ENCODE results near the gene DLK1. TPM values are rescaled to one million over a fixed set of nuclear protein-coding genes. Genes with fewer than 3 reads are reported as not detected.

Gene DLK1
- total RNA-seq, 2 donors from 2014 or later: 2.2 TPM; not detected in 1

GRCh38 chr14:100771121-100771800 is 44.6 kb downstream of the DLK1 start:
- TF ChIP-seq CTCF (IDR thresholded peaks at IDR 0.05): no peak
- Histone ChIP-seq H3K9ac (ENCODE audit: low read depth in 2 of 2, low read length in 2 of 2) (no peak overlapping the region), H3K36me3 (no peaks in the 10 kb centered on the region), H3K27ac (no peak overlapping the region), H3K27me3 (no peaks in the 10 kb centered on the region), H3K4me1 (no peaks in the 10 kb centered on the region), H3K4me3 (no peak overlapping the region), H3K9me3 (no peaks in the 10 kb centered on the region)
- DNase-seq: no peak
- intact Hi-C loops (cut with DNase I): no loop called here

DNA sequence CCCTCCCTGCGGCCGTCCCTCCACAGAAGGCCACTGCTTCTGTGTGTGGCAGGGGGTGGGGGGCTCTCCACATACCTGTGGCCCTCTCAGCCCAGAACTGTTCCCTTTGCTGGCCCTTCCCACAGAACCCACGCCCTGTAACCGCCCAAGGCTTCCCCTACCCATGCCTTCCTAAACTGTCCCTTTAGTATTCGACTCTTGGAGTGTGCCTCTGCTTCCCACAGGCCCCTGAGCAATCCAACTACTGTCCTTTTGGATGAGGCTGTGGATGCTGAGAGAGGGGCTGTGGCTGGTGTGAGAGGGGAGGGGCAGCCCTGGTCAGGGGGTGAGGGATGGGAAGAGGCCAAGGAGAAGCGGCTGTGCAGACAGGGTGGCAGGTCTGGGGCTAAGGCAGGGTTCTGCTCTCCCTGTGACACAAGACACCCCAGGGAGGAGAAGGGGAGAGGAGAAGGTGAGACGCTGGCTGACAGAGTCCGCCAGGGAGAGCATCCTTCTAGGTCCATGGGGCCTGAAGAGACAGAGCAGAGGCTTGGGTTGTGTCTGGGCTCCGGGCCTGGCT is 46.0 kb downstream of the DLK1 start:
- no peak for DNase-seq
- no peak overlapping the region for H3K4me3 ChIP-seq
- H3K4me1 ChIP-seq: no peaks in the 10 kb centered on the region
- intact Hi-C loops (cut with DNase I): no loop called here
- no peak for TF ChIP-seq CTCF (IDR thresholded peaks at IDR 0.05)
- no peak overlapping the region for H3K9ac ChIP-seq (ENCODE audit: low read depth in 2 of 2, low read length in 2 of 2)
- no peaks in the 10 kb centered on the region for H3K36me3 ChIP-seq
- H3K9me3 ChIP-seq: no peaks in the 10 kb centered on the region
- H3K27me3 ChIP-seq: no peaks in the 10 kb centered on the region
- H3K27ac ChIP-seq: no peak overlapping the region

DNA sequence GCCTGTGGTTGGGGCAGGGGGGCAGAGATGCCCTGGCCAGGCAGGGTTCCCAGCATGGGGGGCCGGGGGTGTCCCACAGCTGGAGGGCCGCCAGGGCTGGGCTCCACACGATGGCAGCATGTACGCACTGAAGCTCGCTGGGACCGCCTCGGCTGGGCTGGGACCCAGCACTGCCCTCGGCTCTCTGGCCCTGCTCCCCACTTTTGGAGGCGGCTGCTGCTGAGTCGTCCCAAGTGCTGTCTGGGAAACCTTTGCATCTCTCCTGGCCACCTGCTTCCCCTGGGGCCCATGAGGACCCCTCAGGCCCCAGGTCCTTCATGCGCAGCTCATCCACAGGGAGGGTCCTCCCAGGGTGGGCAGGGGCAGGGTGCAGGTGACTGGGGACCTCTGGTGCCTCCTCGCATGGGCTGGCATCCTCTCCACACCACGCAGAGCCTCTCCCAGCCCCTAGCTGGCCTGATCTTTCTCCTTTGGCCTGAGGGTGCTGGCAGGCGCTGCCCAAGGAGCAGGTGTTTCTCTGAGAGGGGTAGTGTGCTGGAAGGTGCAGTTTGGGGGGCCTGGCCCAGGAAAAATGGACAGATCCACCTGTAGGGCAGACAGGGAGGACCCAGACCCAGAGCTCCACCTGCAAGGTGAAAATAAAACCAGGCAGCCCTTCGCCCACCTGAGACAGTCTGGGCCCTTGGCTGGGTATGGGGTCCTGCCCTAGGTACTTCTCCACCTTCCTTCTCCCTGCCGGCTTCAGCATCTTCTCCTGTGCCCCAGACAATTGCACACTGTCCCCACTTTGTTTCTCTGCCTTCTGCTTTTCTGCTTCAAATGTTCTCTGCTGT is 46.9 kb downstream of the DLK1 start:
- H3K27me3 ChIP-seq: no peaks in the 10 kb centered on the region
- no peak for DNase-seq
- no peak for TF ChIP-seq CTCF (IDR thresholded peaks at IDR 0.05)
- no peak overlapping the region for H3K4me3 ChIP-seq
- H3K4me1 ChIP-seq: no peaks in the 10 kb centered on the region
- no peak overlapping the region for H3K9ac ChIP-seq (ENCODE audit: low read depth in 2 of 2, low read length in 2 of 2)
- intact Hi-C loops (cut with DNase I): no loop called here
- H3K27ac ChIP-seq: no peak overlapping the region
- no peaks in the 10 kb centered on the region for H3K36me3 ChIP-seq
- H3K9me3 ChIP-seq: no peaks in the 10 kb centered on the region

GRCh38 chr14:100774164-100774537 is 47.5 kb downstream of the DLK1 start:
- TF ChIP-seq CTCF (IDR thresholded peaks at IDR 0.05): no peak

DNA sequence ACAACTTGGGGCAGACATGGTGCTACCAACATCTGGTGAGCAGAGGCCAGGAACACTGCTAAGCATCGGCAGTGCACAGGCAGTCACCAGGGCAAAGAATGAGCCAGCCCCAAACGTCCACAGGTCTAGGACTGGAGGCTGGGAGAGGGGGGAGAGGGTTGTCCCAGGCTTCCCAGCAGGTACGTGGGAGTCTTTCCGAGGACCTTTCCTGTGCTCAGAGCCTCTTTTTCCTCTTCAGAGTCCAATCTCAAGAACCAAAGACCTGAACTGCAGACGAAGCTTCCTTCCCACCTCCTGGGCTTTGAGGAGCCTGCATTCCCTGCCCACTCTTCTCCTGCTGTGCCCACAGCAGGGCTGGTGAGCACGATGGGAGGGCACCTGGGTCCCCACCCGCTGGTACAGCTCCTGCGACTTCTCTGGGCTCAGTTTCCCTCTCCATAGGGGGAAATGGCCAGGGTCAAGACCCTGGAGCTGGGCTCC is 48.7 kb downstream of the DLK1 start:
- intact Hi-C loops (cut with DNase I): no loop called here
- Histone ChIP-seq H3K9me3 (no peaks in the 10 kb centered on the region), H3K27me3 (no peaks in the 10 kb centered on the region), H3K27ac (no peak overlapping the region), H3K9ac (ENCODE audit: low read depth in 2 of 2, low read length in 2 of 2) (no peak overlapping the region), H3K4me1 (no peaks in the 10 kb centered on the region), H3K36me3 (no peaks in the 10 kb centered on the region), H3K4me3 (no peak overlapping the region)
- no peak for DNase-seq
- TF ChIP-seq CTCF (IDR thresholded peaks at IDR 0.05): no peak

More at GRCh38 chr14:100774164-100774537, 47.5 kb downstream of the DLK1 start:
- Histone ChIP-seq H3K36me3 (no peaks in the 10 kb centered on the region), H3K9me3 (no peaks in the 10 kb centered on the region), H3K27me3 (no peaks in the 10 kb centered on the region), H3K27ac (no peak overlapping the region), H3K4me1 (no peaks in the 10 kb centered on the region), H3K4me3 (no peak overlapping the region), H3K9ac (ENCODE audit: low read depth in 2 of 2, low read length in 2 of 2) (no peak overlapping the region)
- no peak for DNase-seq
- intact Hi-C loops (cut with DNase I): no loop called here
